SK-N-SH (cell line): Measurements from ENCODE around the gene ZNF711. TPM values are rescaled to one million over a fixed set of nuclear protein-coding genes. Genes with fewer than 3 reads are reported as not detected.

Experiments
- CTCF ChIA-PET: fragments of 300-600, 350-600 bp; formaldehyde crosslinking; extraction: SDS; loops from one replicate; lab custom pipeline; 2021; lab: Yijun Ruan, JAX
- POLR2A ChIA-PET: fragments of 350-600 bp; sonication (Branson Sonifier 250); formaldehyde crosslinking; extraction: SDS; loops from one replicate; lab custom pipeline; 2020; ENCODE audit warnings: antibody characterized with exemption, inconsistent platforms; lab: Yijun Ruan, JAX
- DNase-seq: peaks from one replicate; pipeline ENCODE4 v3.0.0; 2012
- H2AFZ ChIP-seq: fragments of 200-600 bp; sonication (generic); 2 replicates; pipeline ENCODE4 v1.8.1; 2016; ENCODE audit warnings: antibody characterized with exemption, mild to moderate bottlenecking, low read depth
- H3F3A ChIP-seq: fragments of 200-600 bp; sonication (generic); replicated peaks from 2 replicates; pipeline ENCODE3; 2016; ENCODE audit warnings: antibody characterized with exemption, mild to moderate bottlenecking; ENCODE audit not compliant: insufficient read depth
- H3K27ac ChIP-seq, 2 experiments: fragments of 200-500 bp in 1 of 2; fragments of 200-600 bp in 1 of 2; sonication (Bioruptor generic) in 1 of 2; sonication (generic), shearing (Covaris generic) in 1 of 2; 2 replicates each; pipeline versions ENCODE4 v1.5.1 to v1.6.1; 2014 to 2016; ENCODE audit warnings: low read depth in 2 of 2, inconsistent platforms in 1 of 2, low read length in 1 of 2, mild to moderate bottlenecking in 1 of 2, mixed read lengths in 1 of 2
- H3K27me3 ChIP-seq: fragments of 200-600 bp; sonication (generic), shearing (Covaris generic); 2 replicates; pipeline ENCODE4 v1.6.1; 2016; ENCODE audit warnings: mixed run types; ENCODE audit not compliant: insufficient read depth
- H3K36me3 ChIP-seq, 2 experiments: fragments of 200-500 bp in 1 of 2; fragments of 200-600 bp in 1 of 2; sonication (Bioruptor generic) in 1 of 2; sonication (generic) in 1 of 2; replicated peaks in 1 of 2; 2 replicates each; pipeline versions ENCODE3 to v1.5.1; 2014 to 2016; ENCODE audit warnings: low read length in 1 of 2, mild to moderate bottlenecking in 1 of 2; ENCODE audit not compliant: insufficient read depth in 2 of 2, control insufficient read depth in 1 of 2
- H3K4me1 ChIP-seq, 2 experiments: fragments of 200-500 bp in 1 of 2; fragments of 200-600 bp in 1 of 2; sonication (Bioruptor generic) in 1 of 2; sonication (generic), shearing (Covaris generic) in 1 of 2; 2 replicates each; pipeline versions ENCODE4 v1.5.1 to v1.6.1; 2014 to 2016; ENCODE audit warnings: low read depth in 1 of 2, low read length in 1 of 2, mixed run types in 1 of 2; ENCODE audit not compliant: insufficient read depth in 2 of 2, control insufficient read depth in 1 of 2
- H3K4me2 ChIP-seq: fragments of 200-600 bp; sonication (generic), shearing (Covaris generic); 2 replicates; pipeline ENCODE4 v1.6.1; 2017; ENCODE audit warnings: mixed run types
- H3K4me3 ChIP-seq, 2 experiments: fragments of 200-500 bp in 1 of 2; fragments of 200-600 bp in 1 of 2; sonication (Bioruptor generic) in 1 of 2; sonication (generic), shearing (Covaris generic) in 1 of 2; 2 replicates each; pipeline versions ENCODE4 v1.5.1 to v1.8.1; 2014 to 2016; ENCODE audit warnings: low read depth in 2 of 2, inconsistent platforms in 1 of 2, low read length in 1 of 2, mild to moderate bottlenecking in 1 of 2, mixed read lengths in 1 of 2, moderate library complexity in 1 of 2
- H3K79me2 ChIP-seq: fragments of 200-600 bp; sonication (generic); 2 replicates; pipeline ENCODE4 v1.8.1; 2017; ENCODE audit warnings: mild to moderate bottlenecking; ENCODE audit not compliant: insufficient read depth
- H3K9ac ChIP-seq: fragments of 200-600 bp; sonication (generic); 2 replicates; pipeline ENCODE4 v1.6.1; 2017; ENCODE audit warnings: mixed run types
- H3K9me2 ChIP-seq: fragments of 200-600 bp; sonication (generic); 2 replicates; pipeline ENCODE4 v1.6.1; 2017; ENCODE audit warnings: mixed run types
- H3K9me3 ChIP-seq: fragments of 200-600 bp; sonication (generic); 2 replicates; pipeline ENCODE4 v1.6.1; 2017; ENCODE audit warnings: mixed run types, mild to moderate bottlenecking, moderate library complexity
- H4K20me1 ChIP-seq: fragments of 200-600 bp; sonication (generic); 2 replicates; pipeline ENCODE4 v1.6.1; 2017; ENCODE audit warnings: mild to moderate bottlenecking, mixed run types; ENCODE audit not compliant: insufficient read depth
- CTCF ChIP-seq: fragments of 200-600 bp; sonication (generic); IDR thresholded peaks from 2 replicates; pipeline ENCODE4 v1.6.1; 2017; ENCODE audit warnings: antibody characterized with exemption, mild to moderate bottlenecking, moderate library complexity
- EP300 ChIP-seq, 2 experiments: IDR thresholded peaks; 2 replicates each; pipeline versions ENCODE4 v1.4.0 to v1.6.1; 2012; ENCODE audit warnings: borderline replicate concordance in 1 of 2, low read depth in 1 of 2, low read length in 1 of 2
- EZH2phosphoT487 ChIP-seq: fragments of 200-600 bp; sonication (generic); IDR thresholded peaks from 2 replicates; pipeline ENCODE4 v1.6.1; 2017; ENCODE audit warnings: low read depth, mixed run types, mild to moderate bottlenecking, antibody characterized with exemption, moderate library complexity, borderline replicate concordance
- FOSL2 ChIP-seq: IDR thresholded peaks from 2 replicates; pipeline ENCODE4 v1.4.0; 2012; ENCODE audit warnings: low read depth, mild to moderate bottlenecking, moderate library complexity, borderline replicate concordance
- GABPA ChIP-seq: IDR thresholded peaks from 2 replicates; pipeline ENCODE4 v1.4.0; 2012; ENCODE audit warnings: low read depth, mild to moderate bottlenecking
- GATA2 ChIP-seq: sonication (generic); formaldehyde crosslinking; IDR thresholded peaks from 2 replicates; pipeline ENCODE4 v1.5.0; 2020; ENCODE audit warnings: mild to moderate bottlenecking, missing genetic modification reagents
- MXI1 ChIP-seq: IDR thresholded peaks from 2 replicates; pipeline ENCODE4 v1.6.1; 2012; ENCODE audit warnings: mild to moderate bottlenecking, low read depth, low read length, improper control_type of control experiment
- NFIC ChIP-seq: IDR thresholded peaks from 2 replicates; pipeline ENCODE4 v1.4.0; 2012; ENCODE audit warnings: borderline replicate concordance
- NRF1 ChIP-seq: IDR thresholded peaks from 2 replicates; pipeline ENCODE4 v1.6.1; 2012; ENCODE audit warnings: low read depth, mild to moderate bottlenecking, low read length
- PBX3 ChIP-seq: IDR thresholded peaks from 2 replicates; pipeline ENCODE4; 2012
- POLR2AphosphoS5 ChIP-seq: IDR thresholded peaks from 2 replicates; pipeline ENCODE4 v1.6.1; 2012; ENCODE audit warnings: low read depth, low read length
- RFX5 ChIP-seq: IDR thresholded peaks from 2 replicates; pipeline ENCODE4 v1.6.1; 2012; ENCODE audit warnings: mild to moderate bottlenecking, improper control_type of control experiment, low read length
- RXRA ChIP-seq: IDR thresholded peaks from 2 replicates; pipeline ENCODE4 v1.4.0; 2012; ENCODE audit warnings: low read depth, mild to moderate bottlenecking, borderline replicate concordance
- TEAD4 ChIP-seq: IDR thresholded peaks from 2 replicates; pipeline ENCODE4 v1.4.0; 2012; ENCODE audit warnings: mild to moderate bottlenecking, borderline replicate concordance; ENCODE audit not compliant: insufficient read depth
- WGBS: methylation state at CpG from one replicate; pipeline ENCODE4 v1.1.6; 2017; ENCODE audit warnings: low lambda C conversion rate; 5-methylcytosine and 5-hydroxymethylcytosine counted together
- polyA plus RNA-seq, 3 experiments: library from polyadenylated mRNA; depleted of rRNA; stranded (reverse); fragments of >200 nt; gene quantifications; 2 replicates each; pipeline ENCODE4 v1.2.3, GENCODE V29; 2012
- TF ChIP-seq, protein P1 (sequence below): IDR thresholded peaks from 2 replicates; pipeline ENCODE4 v1.6.1; 2012; ENCODE audit warnings: mild to moderate bottlenecking, low read depth, low read length, moderate library complexity

ZNF711 gene
- polyA plus RNA-seq, 1 of the 3 experiments (the other 2 are of a cell fraction) = 3.8 TPM

DNA sequence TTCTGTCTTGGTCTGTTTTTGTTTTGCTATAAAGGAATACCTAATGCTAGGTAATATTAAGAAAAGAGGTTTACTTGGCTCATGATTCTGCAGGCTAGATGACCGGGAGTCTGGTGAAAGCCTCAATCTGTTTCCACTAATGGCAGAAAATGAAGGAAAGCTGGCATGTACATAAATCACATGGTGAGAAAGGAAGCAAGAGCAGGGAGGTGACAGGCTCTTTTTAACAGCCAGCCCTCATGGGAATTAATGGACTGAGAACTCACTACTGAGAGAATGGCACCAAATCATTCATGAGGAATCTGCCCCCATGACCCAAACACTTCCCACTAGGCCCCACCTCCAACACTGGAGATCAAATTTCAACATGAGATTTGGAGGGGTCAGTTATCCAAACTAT is 27.8 kb upstream of the ZNF711 start:
- ChIA-PET POLR2A (no interaction called here), CTCF (no interaction called here)
- Histone ChIP-seq H3K27ac (no peak overlapping the region), H3K4me1 (no peaks in the 10 kb centered on the region), H2AFZ (no peak overlapping the region), H3K9me3 (no peaks in the 10 kb centered on the region), H3K9me2 (no peaks in the 10 kb centered on the region)
- DNase-seq = no peak
- TF ChIP-seq EZH2phosphoT487 (no peak), EP300 (IDR thresholded peaks at IDR 0.05; ENCODE audit: borderline replicate concordance in 1 of 2, low read depth in 1 of 2, low read length in 1 of 2) (no peak), RXRA (no peak)
- TF ChIP-seq, protein P1, sequence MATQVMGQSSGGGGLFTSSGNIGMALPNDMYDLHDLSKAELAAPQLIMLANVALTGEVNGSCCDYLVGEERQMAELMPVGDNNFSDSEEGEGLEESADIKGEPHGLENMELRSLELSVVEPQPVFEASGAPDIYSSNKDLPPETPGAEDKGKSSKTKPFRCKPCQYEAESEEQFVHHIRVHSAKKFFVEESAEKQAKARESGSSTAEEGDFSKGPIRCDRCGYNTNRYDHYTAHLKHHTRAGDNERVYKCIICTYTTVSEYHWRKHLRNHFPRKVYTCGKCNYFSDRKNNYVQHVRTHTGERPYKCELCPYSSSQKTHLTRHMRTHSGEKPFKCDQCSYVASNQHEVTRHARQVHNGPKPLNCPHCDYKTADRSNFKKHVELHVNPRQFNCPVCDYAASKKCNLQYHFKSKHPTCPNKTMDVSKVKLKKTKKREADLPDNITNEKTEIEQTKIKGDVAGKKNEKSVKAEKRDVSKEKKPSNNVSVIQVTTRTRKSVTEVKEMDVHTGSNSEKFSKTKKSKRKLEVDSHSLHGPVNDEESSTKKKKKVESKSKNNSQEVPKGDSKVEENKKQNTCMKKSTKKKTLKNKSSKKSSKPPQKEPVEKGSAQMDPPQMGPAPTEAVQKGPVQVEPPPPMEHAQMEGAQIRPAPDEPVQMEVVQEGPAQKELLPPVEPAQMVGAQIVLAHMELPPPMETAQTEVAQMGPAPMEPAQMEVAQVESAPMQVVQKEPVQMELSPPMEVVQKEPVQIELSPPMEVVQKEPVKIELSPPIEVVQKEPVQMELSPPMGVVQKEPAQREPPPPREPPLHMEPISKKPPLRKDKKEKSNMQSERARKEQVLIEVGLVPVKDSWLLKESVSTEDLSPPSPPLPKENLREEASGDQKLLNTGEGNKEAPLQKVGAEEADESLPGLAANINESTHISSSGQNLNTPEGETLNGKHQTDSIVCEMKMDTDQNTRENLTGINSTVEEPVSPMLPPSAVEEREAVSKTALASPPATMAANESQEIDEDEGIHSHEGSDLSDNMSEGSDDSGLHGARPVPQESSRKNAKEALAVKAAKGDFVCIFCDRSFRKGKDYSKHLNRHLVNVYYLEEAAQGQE = no peak
- TF ChIP-seq, all 33 proteins: peak for 0
- H3K9ac ChIP-seq = no peak overlapping the region
- no peaks in the 10 kb centered on the region for H3K79me2 ChIP-seq
- H3K27me3 ChIP-seq = no peaks in the 10 kb centered on the region
- no peak overlapping the region for H3K4me3 ChIP-seq
- H3K4me2 ChIP-seq = no peak overlapping the region
- 15% methylated on average over 1 of the region's 1 CpG for WGBS
- H3K36me3 ChIP-seq = no peaks in the 10 kb centered on the region
- no peaks in the 10 kb centered on the region for H4K20me1 ChIP-seq
- no peaks in the 10 kb centered on the region for H3F3A ChIP-seq

DNA sequence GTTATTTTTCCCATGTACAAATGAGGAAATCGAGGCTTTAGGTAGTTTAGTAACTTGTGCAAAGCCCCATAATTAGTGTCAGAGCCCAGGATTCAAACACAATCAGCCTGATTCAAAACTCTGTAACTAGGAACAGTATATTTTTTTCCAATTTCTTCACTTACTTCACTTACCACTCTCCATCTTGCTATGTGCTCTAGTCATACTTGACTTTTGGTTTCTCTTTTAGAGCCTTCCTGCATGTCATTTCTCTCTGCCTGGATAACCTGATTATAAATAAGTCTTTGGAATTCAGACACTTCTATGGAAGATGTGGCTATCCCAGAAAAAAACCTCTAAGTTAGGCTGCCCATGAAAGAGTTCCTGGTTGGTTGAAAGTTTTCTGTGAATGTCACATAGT is 22.4 kb upstream of the ZNF711 start:
- Histone ChIP-seq H3K27me3 (no peaks in the 10 kb centered on the region), H3K9ac (no peak overlapping the region), H3K4me2 (no peak overlapping the region), H4K20me1 (no peaks in the 10 kb centered on the region), H3K4me3 (no peak overlapping the region), H3K9me2 (no peaks in the 10 kb centered on the region), H3K9me3 (no peaks in the 10 kb centered on the region), H3K36me3 (no peaks in the 10 kb centered on the region), H3F3A (no peaks in the 10 kb centered on the region), H3K79me2 (no peaks in the 10 kb centered on the region), H2AFZ (no peak overlapping the region), H3K4me1 (no peaks in the 10 kb centered on the region), H3K27ac (no peak overlapping the region)
- ChIA-PET POLR2A (no interaction called here), CTCF (no interaction called here)
- 0% methylated on average over 1 of the region's 1 CpG for WGBS
- no peak for DNase-seq
- TF ChIP-seq RFX5 (no peak), POLR2AphosphoS5 (no peak), NRF1 (no peak), PBX3 (no peak), FOSL2 (no peak), MXI1 (no peak), CTCF (no peak), TEAD4 (no peak), NFIC (no peak), GATA2 (CRISPR knock-in tag) (no peak), GABPA (no peak), RXRA (no peak)
- TF ChIP-seq, protein P1 = no peak
